HepG2 (cell line): Measurements from ENCODE around the gene PROX2. TPM values are rescaled to one million over a fixed set of nuclear protein-coding genes. Genes with fewer than 3 reads are reported as not detected.

Source experiments
- ATF6 ChIP-seq: sonication (generic); formaldehyde crosslinking; conservative IDR thresholded peaks from 2 replicates; pipeline ENCODE4 v1.4.0; 2020; ENCODE audit warnings: missing genetic modification reagents
- ATF7-NPFF ChIP-seq: sonication (generic); formaldehyde crosslinking; IDR thresholded peaks from 2 replicates; pipeline ENCODE4 v1.8.1; 2023; ENCODE audit warnings: mild to moderate bottlenecking, low read depth, missing genetic modification reagents, moderate library complexity
- HINFP ChIP-seq: sonication (generic); formaldehyde crosslinking; IDR thresholded peaks from 2 replicates; pipeline ENCODE4 v1.4.0; 2020; ENCODE audit warnings: low read depth, mild to moderate bottlenecking, missing genetic modification reagents
- LBX2 ChIP-seq: sonication (generic); formaldehyde crosslinking; IDR thresholded peaks from 2 replicates; pipeline ENCODE4 v1.5.0; 2020; ENCODE audit warnings: missing genetic modification reagents, mild to moderate bottlenecking, borderline replicate concordance
- MLLT10 ChIP-seq: sonication (generic); formaldehyde crosslinking; IDR thresholded peaks from 2 replicates; pipeline ENCODE4 v1.4.0; 2020; ENCODE audit warnings: missing genetic modification reagents
- NFE2L2 ChIP-seq: fragments of 150-350 bp; IDR thresholded peaks from 2 replicates; pipeline ENCODE4 v1.6.1; 2014; ENCODE audit warnings: low read length
- NR1H2 ChIP-seq: sonication (generic); formaldehyde crosslinking; IDR thresholded peaks from 2 replicates; pipeline ENCODE4 v1.8.1; 2022; ENCODE audit warnings: low read depth, missing genetic modification reagents, borderline replicate concordance
- NRL ChIP-seq: sonication (generic); formaldehyde crosslinking; IDR thresholded peaks from 2 replicates; pipeline ENCODE4 v1.5.0; 2020; ENCODE audit warnings: missing genetic modification reagents, mild to moderate bottlenecking, moderate library complexity, borderline replicate concordance
- PRDM10 ChIP-seq: sonication (generic); formaldehyde crosslinking; IDR thresholded peaks from 2 replicates; pipeline ENCODE4 v1.4.0; 2020; ENCODE audit warnings: low read depth, missing genetic modification reagents
- SOX5 ChIP-seq: IDR thresholded peaks from 2 replicates; pipeline ENCODE4 v1.6.1; 2016; ENCODE audit warnings: borderline replicate concordance
- SP1 ChIP-seq, 2 experiments: fragments of 450-650 bp in 1 of 2; sonication (generic) in 1 of 2; formaldehyde crosslinking in 1 of 2; IDR thresholded peaks; 2 replicates each; pipeline versions ENCODE4 v1.4.0 to v1.6.1; 2016 to 2020; ENCODE audit warnings: missing genetic modification reagents in 1 of 2
- TIGD3 ChIP-seq: sonication (generic); formaldehyde crosslinking; IDR thresholded peaks from 2 replicates; pipeline ENCODE4 v1.5.1; 2020; ENCODE audit warnings: mild to moderate bottlenecking, missing genetic modification reagents, borderline replicate concordance
- ZNF260 ChIP-seq: sonication (generic); formaldehyde crosslinking; IDR thresholded peaks from 2 replicates; pipeline ENCODE4 v1.4.0; 2020; ENCODE audit warnings: missing genetic modification reagents, low read depth, mild to moderate bottlenecking, borderline replicate concordance
- ZSCAN9 ChIP-seq: IDR thresholded peaks from 2 replicates; pipeline ENCODE4 v1.6.1; 2016; ENCODE audit warnings: borderline replicate concordance
- polyA plus RNA-seq, 8 experiments: library from polyadenylated mRNA; depleted of rRNA in 3 of 8; stranded (reverse) in 7 of 8; unstranded in 1 of 8; fragments of >200 nt; fragmentation: Illumina TruSeq in 4 of 8; extraction: Trizol in 4 of 8; gene quantifications; 2 replicates each; pipeline versions ENCODE4 v1.2.1 to v1.2.3, GENCODE V29; 2011 to 2016; ENCODE audit warnings: low read depth in 4 of 8, missing spikeins in 1 of 8, mixed read lengths in 1 of 8; ENCODE audit not compliant: insufficient read depth in 1 of 8
- total RNA-seq, 5 experiments: library from RNA; depleted of rRNA; stranded (reverse); fragments of >200 nt; fragmentation: Illumina TruSeq; extraction: Trizol; gene quantifications; 2 replicates each; pipeline ENCODE4 v1.2.3, GENCODE V29; 2016; ENCODE audit warnings: low read depth in 1 of 5

PROX2 gene
- total and polyA plus RNA-seq, 2 of the 13 experiments (the other 11 are each of a cell fraction or from before 2014, with no cell fraction given): not detected

GRCh38 chr14:74881431-74882102, 5.6 kb upstream of the PROX2 start, which contains the start of gene DLST (continued):
- TF ChIP-seq ATF6 (peak; percentile 73; the same call in 1 of the 2 replicates), ZNF260 (CRISPR knock-in tag) (no peak), LBX2 (CRISPR knock-in tag) (no peak), MLLT10 (CRISPR knock-in tag) (no peak), PRDM10 (CRISPR knock-in tag) (peak; percentile 100), NRL (CRISPR knock-in tag) (peak; percentile 82; the same call in 1 of the 2 replicates), ATF7-NPFF (CRISPR knock-in tag) (no peak), SOX5 (CRISPR knock-in tag) (peak; percentile 46; the same call in 1 of the 2 replicates), ZSCAN9 (CRISPR knock-in tag) (peak; percentile 68; the same call in 1 of the 2 replicates), NFE2L2 (no peak), SP1 (IDR thresholded peaks at IDR 0.05) (no peak), SP1 (CRISPR knock-in tag; IDR thresholded peaks at IDR 0.05) (peak; percentile 56), HINFP (CRISPR knock-in tag) (no peak), NR1H2 (CRISPR knock-in tag) (peak; percentile 25; the same call in 1 of the 2 replicates), TIGD3 (CRISPR knock-in tag) (no peak)
